Kidney (tissue), 14 donors: ENCODE measurements around the gene SOX30. TPM values are rescaled to one million over a fixed set of nuclear protein-coding genes. Genes with fewer than 3 reads are reported as not detected.

Experiments used
- DNase-seq, 5 donors: peaks; one replicate each; pipeline ENCODE4 v3.0.0-alpha.2; 2013 to 2020
- FAIRE-seq: peaks from 2 replicates; lab custom pipeline; 2012; peaks lifted over from hg19 to GRCh38; lab: Jason Lieb, UNC
- H3K27ac ChIP-seq, 2 donors: one replicate each; pipeline ENCODE4 v1.7.0; 2013; ENCODE audit warnings: low read depth in 2 of 2, low read length in 2 of 2, inconsistent platforms in 1 of 2
- H3K27me3 ChIP-seq: one replicate; pipeline ENCODE4 v1.7.1; 2013; ENCODE audit warnings: low read length, inconsistent platforms; ENCODE audit not compliant: control insufficient read depth, insufficient read depth
- H3K36me3 ChIP-seq, 3 donors: one replicate each; pipeline versions ENCODE4 v1.7.0 to v1.7.1; 2013; ENCODE audit warnings: low read length in 3 of 3, control low read depth in 1 of 3, inconsistent platforms in 1 of 3; ENCODE audit not compliant: insufficient read depth in 3 of 3, control insufficient read depth in 2 of 3
- H3K4me1 ChIP-seq, 3 donors: one replicate each; pipeline versions ENCODE4 v1.7.0 to v1.7.1; 2013; ENCODE audit warnings: low read length in 3 of 3, inconsistent platforms in 1 of 3, low read depth in 1 of 3; ENCODE audit not compliant: control insufficient read depth in 2 of 3, insufficient read depth in 2 of 3
- H3K4me3 ChIP-seq, 3 donors: one replicate each; pipeline versions ENCODE4 v1.7.0 to v1.8.1; 2013; ENCODE audit warnings: low read length in 3 of 3, control low read depth in 1 of 3, inconsistent platforms in 1 of 3
- H3K9ac ChIP-seq, 3 donors: one replicate each; pipeline versions ENCODE4 v1.7.0 to v1.7.1; 2013; ENCODE audit warnings: low read length in 3 of 3, control low read depth in 1 of 3, inconsistent platforms in 1 of 3
- H3K9me3 ChIP-seq, 3 donors: one replicate each; pipeline versions ENCODE4 v1.7.0 to v1.7.1; 2013; ENCODE audit warnings: low read length in 3 of 3, control low read depth in 1 of 3, inconsistent platforms in 1 of 3; ENCODE audit not compliant: control insufficient read depth in 2 of 3, insufficient read depth in 1 of 3
- CTCF ChIP-seq: IDR thresholded peaks from 3 replicates; pipeline ENCODE4 v1.5.1; 2012; ENCODE audit warnings: mild to moderate bottlenecking, moderate library complexity, borderline replicate concordance; ENCODE audit not compliant: insufficient read depth; ENCODE audit errors: extremely low read depth
- intact Hi-C: fragments of 100-400 bp; cut with DNase I; formaldehyde crosslinking; loops from one replicate; pipeline ENCODE4 v1.11.1; 2022
- polyA plus RNA-seq: library from polyadenylated mRNA; stranded (reverse); fragments of 350-450 nt; fragmentation: Illumina TruSeq; extraction: RNeasy Lipid Tissue Mini Kit (QIAGEN cat#74804); gene quantifications from one replicate; pipeline ENCODE4 v1.2.3, GENCODE V29; 2014; ENCODE audit warnings: low read depth, low replicate concordance; ENCODE audit not compliant: insufficient read depth
- total RNA-seq: library from RNA; stranded (reverse); fragmentation: NEBNext Ultra II Directional; extraction: Animal tissue kit (Norgen Biotek cat#: 25700); gene quantifications from one replicate; pipeline ENCODE4 v1.2.1, GENCODE V29; 2021
- donor health status: control.
- donor health status: control.
- donor health status: control.
- donor health status: control.
- donor health status: control.
- donor health status: DM: yes; HTN: yes; CAD: no.
- donor health status: Normal renal cell carcinoma (clear cell type).

The SOX30 gene
- total and polyA plus RNA-seq, 2 donors from 2014 or later: 0.09 TPM; not detected in 1

GRCh38 chr5:157616785-157617184 lies 35.5 kb downstream of the SOX30 start:
- FAIRE-seq (no peak), DNase-seq (no peak)
- Histone ChIP-seq H3K9me3 (no peaks in the 10 kb centered on the region), H3K4me3 (no peak overlapping the region), H3K4me1 (no peaks in the 10 kb centered on the region), H3K27me3 (no peaks in the 10 kb centered on the region), H3K9ac (no peak overlapping the region), H3K36me3 (no peaks in the 10 kb centered on the region), H3K27ac (no peak overlapping the region)
- intact Hi-C loops: no loop called here
- no peak for TF ChIP-seq CTCF

- intact Hi-C loops: no loop called here
- Histone ChIP-seq H3K4me1 (peaks cover 0 to 3% (median 0%) of the 10 kb centered on the region in 3 donors), H3K9me3 (no peaks in the 10 kb centered on the region), H3K27me3 (no peaks in the 10 kb centered on the region), H3K27ac (no peak overlapping the region), H3K4me3 (no peak overlapping the region), H3K9ac (no peak overlapping the region), H3K36me3 (no peaks in the 10 kb centered on the region)
- no peak for FAIRE-seq
- DNase-seq: no peak
- no peak for TF ChIP-seq CTCF
Measured at GRCh38 chr5:157613385-157614245, 38.6 kb downstream of the SOX30 start.

- Histone ChIP-seq H3K9ac (no peak overlapping the region), H3K9me3 (no peaks in the 10 kb centered on the region), H3K27me3 (no peaks in the 10 kb centered on the region), H3K36me3 (no peaks in the 10 kb centered on the region), H3K4me1 (peaks cover 0 to 3% (median 0%) of the 10 kb centered on the region in 3 donors), H3K27ac (no peak overlapping the region), H3K4me3 (no peak overlapping the region)
- intact Hi-C loops: no loop called here
- TF ChIP-seq CTCF: no peak
- FAIRE-seq: no peak
- no peak for DNase-seq
Measured at GRCh38 chr5:157612581-157612980, 39.7 kb downstream of the SOX30 start.
